ENCODE data around the gene PAX8. TPM values are rescaled to one million over a fixed set of nuclear protein-coding genes. Genes with fewer than 3 reads are reported as not detected.
"Not testable (repeated sequence)": the region's sequence is repeated elsewhere in the genome, so short reads cannot be mapped to it uniquely, and the experiment has no call there.

The PAX8 gene
- total RNA-seq, 1 donor from 2014 or later = 0.71 TPM

GRCh38 chr2:113316085-113316484, 37.4 kb upstream of the PAX8 start:
- Mint-ChIP-seq H3K4me3 (no peak overlapping the region), H3K27me3 (peaks cover 17% of the 10 kb centered on the region), H3K4me1 (peaks cover 4% of the 10 kb centered on the region), H3K9me3 (no peaks in the 10 kb centered on the region), H3K27ac (no peak overlapping the region), H3K36me3 (ENCODE audit: low read depth) (no peaks in the 10 kb centered on the region)
- no peak for ATAC-seq (ENCODE audit: low read depth)
- no peak for TF ChIP-seq CTCF (IDR thresholded peaks at IDR 0.05)
- POLR2A ChIA-PET = no interaction called here
- no peak for DNase-seq
- intact Hi-C loops (cut with micrococcal nuclease) = no loop called here
- CTCF ChIA-PET = no interaction called here

- H3K27ac Mint-ChIP-seq; POLR2A ChIA-PET; CTCF ChIA-PET; H3K4me1 Mint-ChIP-seq; intact Hi-C loops (cut with micrococcal nuclease); H3K9me3 Mint-ChIP-seq; ATAC-seq (ENCODE audit: low read depth); H3K36me3 Mint-ChIP-seq (ENCODE audit: low read depth); H3K4me3 Mint-ChIP-seq; DNase-seq: not testable (repeated sequence)
- H3K27me3 Mint-ChIP-seq = peaks cover 13% of the 10 kb centered on the region
Measured at GRCh38 chr2:113314663-113315062, 35.9 kb upstream of the PAX8 start.

- H3K27ac Mint-ChIP-seq; H3K4me3 Mint-ChIP-seq; intact Hi-C loops (cut with micrococcal nuclease); POLR2A ChIA-PET; H3K36me3 Mint-ChIP-seq (ENCODE audit: low read depth); ATAC-seq (ENCODE audit: low read depth); H3K4me1 Mint-ChIP-seq; CTCF ChIA-PET; H3K9me3 Mint-ChIP-seq; DNase-seq: not testable (repeated sequence)
- H3K27me3 Mint-ChIP-seq = peaks cover 13% of the 10 kb centered on the region
Measured at GRCh38 chr2:113314176-113314575, 35.5 kb upstream of the PAX8 start.

GRCh38 chr2:113311781-113312180, 33.1 kb upstream of the PAX8 start:
- ATAC-seq (ENCODE audit: low read depth); H3K4me1 Mint-ChIP-seq; POLR2A ChIA-PET; H3K27ac Mint-ChIP-seq; DNase-seq; CTCF ChIA-PET; H3K9me3 Mint-ChIP-seq; intact Hi-C loops (cut with micrococcal nuclease); H3K36me3 Mint-ChIP-seq (ENCODE audit: low read depth); H3K4me3 Mint-ChIP-seq: not testable (repeated sequence)
- H3K27me3 Mint-ChIP-seq = peaks cover 14% of the 10 kb centered on the region

GRCh38 chr2:113311191-113311590, 32.5 kb upstream of the PAX8 start:
- CTCF ChIA-PET; intact Hi-C loops (cut with micrococcal nuclease); H3K27ac Mint-ChIP-seq; H3K4me3 Mint-ChIP-seq; H3K4me1 Mint-ChIP-seq; DNase-seq; H3K9me3 Mint-ChIP-seq; H3K36me3 Mint-ChIP-seq (ENCODE audit: low read depth); POLR2A ChIA-PET: not testable (repeated sequence)
- ATAC-seq (ENCODE audit: low read depth) = peak; percentile 34
- peaks cover 11% of the 10 kb centered on the region for H3K27me3 Mint-ChIP-seq

GRCh38 chr2:113309655-113310387, 31.1 kb upstream of the PAX8 start:
- no peak for ATAC-seq (ENCODE audit: low read depth)
- POLR2A ChIA-PET = no interaction called here
- Mint-ChIP-seq H3K4me3 (no peak overlapping the region), H3K27me3 (peaks cover 12% of the 10 kb centered on the region), H3K27ac (no peak overlapping the region), H3K4me1 (no peaks in the 10 kb centered on the region), H3K36me3 (ENCODE audit: low read depth) (no peaks in the 10 kb centered on the region), H3K9me3 (no peaks in the 10 kb centered on the region)
- no peak for DNase-seq
- TF ChIP-seq CTCF (IDR thresholded peaks at IDR 0.05) = no peak
- intact Hi-C loops (cut with micrococcal nuclease) = no loop called here
- CTCF ChIA-PET = no interaction called here

GRCh38 chr2:113308784-113309183, 30.1 kb upstream of the PAX8 start:
- intact Hi-C loops (cut with micrococcal nuclease); CTCF ChIA-PET; H3K4me1 Mint-ChIP-seq; POLR2A ChIA-PET; ATAC-seq (ENCODE audit: low read depth); H3K9me3 Mint-ChIP-seq; H3K36me3 Mint-ChIP-seq (ENCODE audit: low read depth); H3K27ac Mint-ChIP-seq; H3K4me3 Mint-ChIP-seq; DNase-seq: not testable (repeated sequence)
- peaks cover 12% of the 10 kb centered on the region for H3K27me3 Mint-ChIP-seq

GRCh38 chr2:113306207-113306606, 27.5 kb upstream of the PAX8 start:
- intact Hi-C loops (cut with micrococcal nuclease); ATAC-seq (ENCODE audit: low read depth); POLR2A ChIA-PET; H3K4me1 Mint-ChIP-seq; H3K27ac Mint-ChIP-seq; H3K9me3 Mint-ChIP-seq; H3K36me3 Mint-ChIP-seq (ENCODE audit: low read depth); CTCF ChIA-PET; DNase-seq; H3K4me3 Mint-ChIP-seq: not testable (repeated sequence)
- peaks cover 16% of the 10 kb centered on the region for H3K27me3 Mint-ChIP-seq

- H3K36me3 Mint-ChIP-seq (ENCODE audit: low read depth); H3K4me1 Mint-ChIP-seq; H3K4me3 Mint-ChIP-seq; intact Hi-C loops (cut with micrococcal nuclease); H3K27ac Mint-ChIP-seq; DNase-seq; CTCF ChIA-PET; POLR2A ChIA-PET; ATAC-seq (ENCODE audit: low read depth); H3K9me3 Mint-ChIP-seq: not testable (repeated sequence)
- H3K27me3 Mint-ChIP-seq = peaks cover 16% of the 10 kb centered on the region
Measured at GRCh38 chr2:113305749-113306148, 27.0 kb upstream of the PAX8 start.

Data from activated B cell treated with CpG ODN at 0.5 μM for 24 hours (primary cell).